GM20000 (cell line): ENCODE results near the gene C16orf96.
"Not testable (repeated sequence)": the region's sequence is repeated elsewhere in the genome, so short reads cannot be mapped to it uniquely, and the experiment has no call there.

Source experiments
- DNase-seq: peaks from one replicate; pipeline ENCODE4 v3.0.0; 2012; ENCODE audit warnings: low spot score
- TF ChIP-seq, protein P1 (sequence below): IDR thresholded peaks from 2 replicates; pipeline ENCODE4 v1.5.1; 2012; ENCODE audit warnings: mild to moderate bottlenecking, control low read depth; ENCODE audit errors: extremely low read depth, missing control alignments

Gene C16orf96

DNA sequence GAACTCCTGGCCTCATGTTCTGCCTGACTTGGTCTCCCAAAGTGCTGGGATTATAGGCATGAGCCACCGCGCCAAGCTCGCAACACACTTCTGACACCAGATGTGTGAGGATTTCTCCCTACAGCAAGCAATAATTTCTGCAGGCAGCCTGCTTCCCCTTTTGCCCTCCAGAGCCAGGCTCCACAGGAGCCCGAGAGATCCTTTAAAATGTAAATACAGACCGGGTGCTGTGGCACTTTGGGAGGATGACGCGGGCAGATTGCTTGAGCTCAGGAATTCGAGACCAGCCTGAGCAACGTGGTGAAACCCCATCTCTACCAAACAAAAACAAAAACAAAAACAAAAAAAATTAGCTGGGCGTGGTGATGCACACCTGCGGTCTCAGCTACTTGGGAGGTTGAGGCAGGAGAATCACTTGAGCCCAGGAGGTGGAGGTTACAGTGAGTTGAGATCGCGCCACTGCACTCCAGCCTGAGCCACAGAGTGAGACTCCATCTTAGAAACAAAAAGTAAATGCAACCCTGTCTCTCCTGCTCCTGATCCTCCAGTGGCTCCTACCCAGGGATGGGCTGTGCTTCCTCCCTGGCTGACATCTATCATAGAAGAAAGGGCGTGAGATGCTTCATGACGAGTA, 14.7 kb downstream of the C16orf96 start:
- DNase-seq: no peak
- TF ChIP-seq, protein P1, sequence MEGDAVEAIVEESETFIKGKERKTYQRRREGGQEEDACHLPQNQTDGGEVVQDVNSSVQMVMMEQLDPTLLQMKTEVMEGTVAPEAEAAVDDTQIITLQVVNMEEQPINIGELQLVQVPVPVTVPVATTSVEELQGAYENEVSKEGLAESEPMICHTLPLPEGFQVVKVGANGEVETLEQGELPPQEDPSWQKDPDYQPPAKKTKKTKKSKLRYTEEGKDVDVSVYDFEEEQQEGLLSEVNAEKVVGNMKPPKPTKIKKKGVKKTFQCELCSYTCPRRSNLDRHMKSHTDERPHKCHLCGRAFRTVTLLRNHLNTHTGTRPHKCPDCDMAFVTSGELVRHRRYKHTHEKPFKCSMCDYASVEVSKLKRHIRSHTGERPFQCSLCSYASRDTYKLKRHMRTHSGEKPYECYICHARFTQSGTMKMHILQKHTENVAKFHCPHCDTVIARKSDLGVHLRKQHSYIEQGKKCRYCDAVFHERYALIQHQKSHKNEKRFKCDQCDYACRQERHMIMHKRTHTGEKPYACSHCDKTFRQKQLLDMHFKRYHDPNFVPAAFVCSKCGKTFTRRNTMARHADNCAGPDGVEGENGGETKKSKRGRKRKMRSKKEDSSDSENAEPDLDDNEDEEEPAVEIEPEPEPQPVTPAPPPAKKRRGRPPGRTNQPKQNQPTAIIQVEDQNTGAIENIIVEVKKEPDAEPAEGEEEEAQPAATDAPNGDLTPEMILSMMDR: no peak

- TF ChIP-seq, protein P1: no peak
- no peak for DNase-seq
These were observed 16.6 kb downstream of the C16orf96 start for GRCh38 chr16:4572715-4573114.

DNA sequence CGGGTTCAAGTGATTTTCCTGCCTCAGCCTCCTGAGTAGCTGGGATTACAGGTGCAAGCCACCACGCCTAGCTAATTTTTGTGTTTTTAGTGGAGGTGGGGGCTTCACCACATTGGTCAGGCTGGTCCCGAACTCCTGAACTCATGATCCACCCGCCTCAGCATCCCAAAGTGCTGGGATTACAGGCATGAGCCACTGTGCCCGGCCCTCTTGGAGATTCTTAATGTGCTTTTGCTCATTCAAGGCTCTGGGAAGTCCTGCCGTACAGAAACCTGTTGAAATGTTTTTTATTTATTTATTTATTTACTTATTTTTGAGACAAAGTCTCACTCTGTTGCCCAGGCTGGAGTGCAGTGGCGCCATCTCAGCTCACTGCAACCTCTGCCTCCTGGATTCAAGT, 17.8 kb downstream of the C16orf96 start:
- not testable (repeated sequence) for DNase-seq

DNA sequence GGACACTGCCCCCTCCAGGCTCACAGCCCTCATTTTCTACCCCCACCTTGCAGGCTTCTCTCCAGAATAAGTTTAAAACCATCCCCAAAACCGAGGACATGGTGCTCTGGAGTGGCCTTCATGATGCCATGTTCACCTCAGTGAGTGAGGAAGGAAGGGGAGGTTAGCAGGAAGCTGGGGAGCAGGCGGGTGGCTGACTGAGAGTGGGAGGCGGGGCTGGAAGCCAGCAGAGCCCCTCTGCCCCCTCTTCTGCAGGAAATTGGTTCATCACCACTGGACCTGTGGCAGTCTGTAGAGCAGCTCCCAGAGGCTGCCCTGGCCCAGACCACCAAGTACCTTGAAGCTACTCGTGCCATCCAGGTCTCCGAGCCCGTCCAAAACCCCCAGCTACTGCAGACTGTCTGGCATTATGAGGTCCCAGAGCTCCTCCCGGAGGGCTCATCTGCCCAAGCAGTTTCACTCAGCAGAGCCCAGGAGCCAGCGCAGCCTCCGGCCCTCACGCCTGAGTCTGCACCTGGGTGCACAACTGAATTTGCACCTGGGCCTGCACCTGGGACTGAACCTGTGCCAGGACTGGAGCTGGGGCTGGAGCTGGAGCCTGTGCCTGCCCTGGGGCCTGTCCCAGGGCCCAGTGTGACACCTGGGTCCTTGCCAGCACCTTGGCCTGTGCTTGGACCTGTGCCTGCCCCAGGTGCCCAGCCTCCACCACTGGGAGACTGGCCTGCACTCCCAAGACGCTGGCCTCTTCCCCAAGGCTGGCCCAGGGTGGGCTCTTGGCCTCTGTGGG, 19.0 kb downstream of the C16orf96 start:
- DNase-seq: no peak
- TF ChIP-seq, protein P1: no peak

DNA sequence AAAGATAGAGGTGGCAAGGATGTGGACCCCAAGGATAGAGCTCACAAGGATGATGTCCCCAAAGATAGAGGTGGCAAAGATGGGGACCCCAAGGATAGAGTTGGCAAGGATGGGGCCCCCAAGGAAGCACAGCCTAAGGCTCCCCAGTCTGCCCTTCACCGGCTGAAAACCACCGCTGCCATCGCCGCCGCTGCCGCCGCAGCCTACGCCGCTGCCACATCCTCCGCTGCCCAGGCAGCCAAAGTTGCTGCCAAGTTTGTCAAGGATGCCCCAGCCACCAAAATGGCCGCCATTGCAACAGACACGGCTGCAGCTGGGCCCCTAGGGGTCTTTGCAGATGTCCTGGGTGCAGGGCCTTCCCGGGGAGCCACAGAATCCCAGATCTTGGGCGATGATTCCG, 19.9 kb downstream of the C16orf96 start:
- TF ChIP-seq, protein P1: no peak
- no peak for DNase-seq

DNA sequence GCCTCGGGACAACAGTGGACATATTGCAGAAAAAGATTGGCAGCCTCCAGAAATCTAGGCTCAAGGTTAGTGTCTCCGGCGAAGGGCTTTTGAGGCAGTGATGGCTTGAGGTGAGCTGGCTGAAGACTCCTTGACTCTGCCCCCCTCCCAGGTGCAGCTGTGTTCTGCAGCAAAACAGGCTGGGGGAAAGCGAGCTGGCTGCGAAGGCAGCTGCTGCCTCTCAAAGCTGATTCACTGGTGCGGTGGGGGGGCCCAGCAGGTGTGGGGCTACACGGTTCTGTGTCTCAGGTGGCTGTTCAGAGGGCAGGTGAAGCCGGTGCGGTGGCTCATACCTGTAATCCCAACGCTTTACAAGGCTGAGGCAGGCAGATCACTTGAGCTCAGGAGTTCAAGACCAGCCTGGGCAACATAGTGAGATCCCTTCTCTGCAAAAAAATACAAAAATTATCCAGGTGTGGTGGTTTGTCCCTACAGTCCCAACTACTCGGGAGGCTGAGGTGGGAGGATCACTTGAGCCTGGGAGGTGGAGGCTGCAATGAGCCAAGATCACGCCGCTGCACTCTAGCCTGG, 22.9 kb downstream of the C16orf96 start:
- DNase-seq: no peak
- TF ChIP-seq, protein P1: no peak

DNA sequence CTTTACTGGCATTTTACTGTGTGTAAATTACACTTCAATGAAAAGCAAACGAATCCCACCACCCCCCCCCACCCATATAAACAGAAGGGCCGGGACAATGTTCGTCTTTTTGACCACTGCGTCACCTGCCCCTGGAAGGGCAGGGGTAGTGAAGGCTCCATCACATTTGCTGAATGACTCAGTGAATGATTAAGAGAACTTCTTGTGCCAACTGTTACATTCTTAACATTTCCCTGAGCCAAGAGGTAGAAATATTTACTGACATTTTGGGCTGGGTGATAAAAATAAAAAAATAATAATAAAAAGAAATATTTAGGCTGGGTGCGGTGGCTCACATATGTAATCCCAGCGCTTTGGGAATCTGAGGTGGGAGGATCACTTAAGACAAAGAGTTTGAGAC, 24.1 kb downstream of the C16orf96 start:
- DNase-seq: no peak
- TF ChIP-seq, protein P1: no peak

DNA sequence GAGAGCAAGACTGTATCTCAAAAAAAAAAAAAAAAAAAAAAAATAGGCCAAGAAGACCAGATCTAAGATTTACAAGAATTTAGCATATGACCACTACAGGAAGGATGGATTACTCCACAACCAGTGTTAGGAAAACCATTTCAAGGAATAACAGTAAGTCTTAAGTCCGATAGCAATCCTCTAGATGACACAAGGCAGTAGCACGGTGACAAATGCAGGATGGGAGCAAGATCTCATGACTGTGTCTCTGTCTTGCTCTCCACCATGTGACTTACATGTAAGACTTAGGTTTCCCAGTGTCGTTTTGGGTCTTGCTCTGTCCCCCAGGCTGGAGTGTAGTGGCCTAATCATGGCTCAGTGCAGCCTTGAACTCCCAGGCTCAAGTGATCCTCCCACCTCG, 27.8 kb downstream of the C16orf96 start:
- TF ChIP-seq, protein P1: no peak
- no peak for DNase-seq
